Measurements from ENCODE around the gene RNF217.

RNF217 gene

GRCh38 chr6:124987291-124987690 is 25.1 kb downstream of the RNF217 start:
- no peaks in the 10 kb centered on the region for H3K27me3 ChIP-seq (ENCODE audit: insufficient read depth, poor library complexity, severe bottlenecking)
- TF ChIP-seq GABPA (IDR thresholded peaks at IDR 0.05; ENCODE audit: low read depth) (no peak), SPI1 (IDR thresholded peaks at IDR 0.05; ENCODE audit: borderline replicate concordance, low read depth) (no peak), POLR2AphosphoS5 (IDR thresholded peaks at IDR 0.05; ENCODE audit: low read depth) (no peak), CTCF (IDR thresholded peaks at IDR 0.05; ENCODE audit: insufficient read depth, low read length) (no peak)
- TF ChIP-seq, protein P1, sequence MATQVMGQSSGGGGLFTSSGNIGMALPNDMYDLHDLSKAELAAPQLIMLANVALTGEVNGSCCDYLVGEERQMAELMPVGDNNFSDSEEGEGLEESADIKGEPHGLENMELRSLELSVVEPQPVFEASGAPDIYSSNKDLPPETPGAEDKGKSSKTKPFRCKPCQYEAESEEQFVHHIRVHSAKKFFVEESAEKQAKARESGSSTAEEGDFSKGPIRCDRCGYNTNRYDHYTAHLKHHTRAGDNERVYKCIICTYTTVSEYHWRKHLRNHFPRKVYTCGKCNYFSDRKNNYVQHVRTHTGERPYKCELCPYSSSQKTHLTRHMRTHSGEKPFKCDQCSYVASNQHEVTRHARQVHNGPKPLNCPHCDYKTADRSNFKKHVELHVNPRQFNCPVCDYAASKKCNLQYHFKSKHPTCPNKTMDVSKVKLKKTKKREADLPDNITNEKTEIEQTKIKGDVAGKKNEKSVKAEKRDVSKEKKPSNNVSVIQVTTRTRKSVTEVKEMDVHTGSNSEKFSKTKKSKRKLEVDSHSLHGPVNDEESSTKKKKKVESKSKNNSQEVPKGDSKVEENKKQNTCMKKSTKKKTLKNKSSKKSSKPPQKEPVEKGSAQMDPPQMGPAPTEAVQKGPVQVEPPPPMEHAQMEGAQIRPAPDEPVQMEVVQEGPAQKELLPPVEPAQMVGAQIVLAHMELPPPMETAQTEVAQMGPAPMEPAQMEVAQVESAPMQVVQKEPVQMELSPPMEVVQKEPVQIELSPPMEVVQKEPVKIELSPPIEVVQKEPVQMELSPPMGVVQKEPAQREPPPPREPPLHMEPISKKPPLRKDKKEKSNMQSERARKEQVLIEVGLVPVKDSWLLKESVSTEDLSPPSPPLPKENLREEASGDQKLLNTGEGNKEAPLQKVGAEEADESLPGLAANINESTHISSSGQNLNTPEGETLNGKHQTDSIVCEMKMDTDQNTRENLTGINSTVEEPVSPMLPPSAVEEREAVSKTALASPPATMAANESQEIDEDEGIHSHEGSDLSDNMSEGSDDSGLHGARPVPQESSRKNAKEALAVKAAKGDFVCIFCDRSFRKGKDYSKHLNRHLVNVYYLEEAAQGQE (IDR thresholded peaks at IDR 0.05; ENCODE audit: insufficient replicate concordance, low read depth), result no peak
- no peak overlapping the region for H3K27ac ChIP-seq (replicated peaks)
- no peak for DNase-seq (ENCODE audit: low read depth in 1 of 2, low spot score in 1 of 2)
- no peak overlapping the region for H3K4me3 ChIP-seq (replicated peaks; ENCODE audit: insufficient read depth, low read length)

GRCh38 chr6:124987999-124988591 is 25.9 kb downstream of the RNF217 start:
- no peak for DNase-seq (ENCODE audit: low read depth in 1 of 2, low spot score in 1 of 2)
- Histone ChIP-seq H3K27me3 (ENCODE audit: insufficient read depth, poor library complexity, severe bottlenecking) (no peaks in the 10 kb centered on the region), H3K4me3 (replicated peaks; ENCODE audit: insufficient read depth, low read length) (no peak overlapping the region), H3K27ac (replicated peaks) (no peak overlapping the region)
- TF ChIP-seq GABPA (IDR thresholded peaks at IDR 0.05; ENCODE audit: low read depth) (no peak), SPI1 (IDR thresholded peaks at IDR 0.05; ENCODE audit: borderline replicate concordance, low read depth) (no peak), CTCF (IDR thresholded peaks at IDR 0.05; ENCODE audit: insufficient read depth, low read length) (no peak), POLR2AphosphoS5 (IDR thresholded peaks at IDR 0.05; ENCODE audit: low read depth) (no peak)
- TF ChIP-seq, protein P1 (IDR thresholded peaks at IDR 0.05; ENCODE audit: insufficient replicate concordance, low read depth), result no peak

DNA sequence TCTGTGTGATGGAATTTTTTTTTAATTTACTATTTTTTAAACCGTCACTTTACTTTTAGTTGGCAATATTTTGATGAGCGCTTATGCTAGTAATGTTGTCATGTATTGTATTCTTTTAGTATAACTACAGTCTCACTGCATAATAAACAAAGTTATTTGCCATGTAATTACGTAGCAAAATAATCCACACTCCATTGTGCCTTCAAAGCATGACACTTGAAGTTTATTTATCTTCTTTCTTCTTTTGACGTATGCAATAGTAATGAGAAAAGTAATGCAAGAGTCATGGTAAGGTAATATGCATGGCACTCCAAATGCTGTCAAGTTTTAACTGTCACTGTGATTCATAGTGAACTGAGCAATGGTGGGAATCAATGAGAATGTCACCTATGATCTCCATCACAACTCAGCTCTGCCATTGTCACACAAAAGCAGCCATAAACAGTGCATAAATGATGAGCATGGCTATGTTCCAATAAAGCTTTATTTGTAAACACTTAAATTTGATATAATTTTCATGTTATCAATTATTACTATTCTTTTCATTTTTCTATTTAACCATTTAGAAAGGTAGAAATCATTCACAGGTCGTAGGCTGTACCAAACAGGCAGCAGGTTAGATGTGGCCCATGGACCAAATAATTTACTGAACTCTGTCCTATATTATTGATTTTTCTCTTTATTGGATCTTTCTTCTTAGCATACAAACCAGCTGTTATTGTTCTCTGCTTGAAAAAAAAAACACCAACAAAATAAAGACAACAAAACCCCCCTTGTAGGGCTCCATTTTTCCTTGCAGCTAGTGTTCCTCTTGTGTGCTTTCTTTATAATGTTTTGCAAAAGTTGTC is 27.1 kb downstream of the RNF217 start:
- Histone ChIP-seq H3K27ac (replicated peaks) (no peak overlapping the region), H3K4me3 (replicated peaks; ENCODE audit: insufficient read depth, low read length) (no peak overlapping the region), H3K27me3 (ENCODE audit: insufficient read depth, poor library complexity, severe bottlenecking) (no peaks in the 10 kb centered on the region)
- DNase-seq (ENCODE audit: low read depth in 1 of 2, low spot score in 1 of 2), result no peak
- no peak for TF ChIP-seq POLR2AphosphoS5 (IDR thresholded peaks at IDR 0.05; ENCODE audit: low read depth)
- TF ChIP-seq, protein P1 (IDR thresholded peaks at IDR 0.05; ENCODE audit: insufficient replicate concordance, low read depth), result no peak
- TF ChIP-seq CTCF (IDR thresholded peaks at IDR 0.05; ENCODE audit: insufficient read depth, low read length), result no peak
- no peak for TF ChIP-seq SPI1 (IDR thresholded peaks at IDR 0.05; ENCODE audit: borderline replicate concordance, low read depth)
- TF ChIP-seq GABPA (IDR thresholded peaks at IDR 0.05; ENCODE audit: low read depth), result no peak
